Measurements from ENCODE around the gene FGFBP1.
"Not testable (repeated sequence)": the region's sequence is repeated elsewhere in the genome, so short reads cannot be mapped to it uniquely, and the experiment has no call there.

Gene FGFBP1

GRCh38 chr4:15944895-15945294, 6.4 kb upstream of the FGFBP1 start:
- DNase-seq: no peak

GRCh38 chr4:15942283-15942682, 3.7 kb upstream of the FGFBP1 start:
- DNase-seq: no peak

GRCh38 chr4:15938182-15938581, 358 bp downstream of the FGFBP1 start:
- DNase-seq: no peak

GRCh38 chr4:15936495-15936894, 2.0 kb downstream of the FGFBP1 start:
- no peak for DNase-seq

GRCh38 chr4:15935504-15936402, 2.8 kb downstream of the FGFBP1 start:
- DNase-seq: no peak

GRCh38 chr4:15934259-15934658, 4.3 kb downstream of the FGFBP1 start:
- no peak for DNase-seq

GRCh38 chr4:15931451-15932210, 6.9 kb downstream of the FGFBP1 start:
- DNase-seq: no peak

GRCh38 chr4:15930314-15930713, 8.2 kb downstream of the FGFBP1 start:
- DNase-seq: no peak

GRCh38 chr4:15929540-15929939, 9.0 kb downstream of the FGFBP1 start:
- DNase-seq: no peak

- DNase-seq: no peak
Measured at GRCh38 chr4:15928883-15929282, 9.7 kb downstream of the FGFBP1 start.

- no peak for DNase-seq
Measured at GRCh38 chr4:15926486-15926885, 12.1 kb downstream of the FGFBP1 start.

GRCh38 chr4:15925830-15926229, 12.7 kb downstream of the FGFBP1 start:
- no peak for DNase-seq

GRCh38 chr4:15921592-15921932, 17.0 kb downstream of the FGFBP1 start:
- no peak for DNase-seq

GRCh38 chr4:15920723-15921591, 17.6 kb downstream of the FGFBP1 start:
- DNase-seq: no peak

- no peak for DNase-seq
Measured at GRCh38 chr4:15918484-15919129, 19.9 kb downstream of the FGFBP1 start.

- DNase-seq: no peak
Measured at GRCh38 chr4:15917297-15917696, 21.2 kb downstream of the FGFBP1 start.

GRCh38 chr4:15916358-15916757, 22.2 kb downstream of the FGFBP1 start:
- DNase-seq: not testable (repeated sequence)

- no peak for DNase-seq
Measured at GRCh38 chr4:15914736-15915135, 23.8 kb downstream of the FGFBP1 start.

- no peak for DNase-seq
Measured at GRCh38 chr4:15914291-15914690, 24.2 kb downstream of the FGFBP1 start.

GRCh38 chr4:15913631-15913970, 24.9 kb downstream of the FGFBP1 start:
- no peak for DNase-seq

GRCh38 chr4:15912961-15913630, 25.4 kb downstream of the FGFBP1 start:
- DNase-seq: no peak

GRCh38 chr4:15912236-15912635, 26.3 kb downstream of the FGFBP1 start:
- DNase-seq: no peak

Measured in activated CD4-positive, CD25-positive, alpha-beta regulatory T cell treated with anti-CD3 and anti-CD28 coated beads, Interleukin-2, amount 50 U/mL, for 72 hours (primary cell).